HT-29 (cell line): Measurements from ENCODE around the gene BCL6B. TPM values are rescaled to one million over a fixed set of nuclear protein-coding genes. Genes with fewer than 3 reads are reported as not detected.
"Not testable (repeated sequence)": the region's sequence is repeated elsewhere in the genome, so short reads cannot be mapped to it uniquely, and the experiment has no call there.

Experiments
- DNase-seq: peaks from one replicate; pipeline ENCODE4 v3.0.0-alpha.2; 2015; ENCODE audit warnings: low spot score
- total RNA-seq: library from RNA; depleted of rRNA; stranded (reverse); fragments of >200 nt; shearing (Covaris generic); gene quantifications from 2 replicates; pipeline ENCODE4 v1.2.3, GENCODE V29; 2014

Gene BCL6B
- total RNA-seq, 1 experiment from 2014 or later, result not detected

DNA sequence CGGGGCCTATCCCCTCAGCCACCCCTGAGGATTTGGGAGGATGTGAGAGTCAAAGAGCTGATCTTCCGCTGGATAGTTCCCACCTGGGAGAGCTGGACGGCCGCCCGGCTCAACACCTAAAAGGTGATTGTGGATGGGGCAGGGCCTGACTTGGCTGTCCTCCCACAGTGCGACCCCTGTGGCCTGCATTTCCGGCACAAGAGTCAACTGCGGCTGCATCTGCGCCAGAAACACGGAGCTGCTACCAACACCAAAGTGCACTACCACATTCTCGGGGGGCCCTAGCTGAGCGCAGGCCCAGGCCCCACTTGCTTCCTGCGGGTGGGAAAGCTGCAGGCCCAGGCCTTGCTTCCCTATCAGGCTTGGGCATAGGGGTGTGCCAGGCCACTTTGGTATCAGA is 4.5 kb downstream of the BCL6B start:
- no peak for DNase-seq

DNA sequence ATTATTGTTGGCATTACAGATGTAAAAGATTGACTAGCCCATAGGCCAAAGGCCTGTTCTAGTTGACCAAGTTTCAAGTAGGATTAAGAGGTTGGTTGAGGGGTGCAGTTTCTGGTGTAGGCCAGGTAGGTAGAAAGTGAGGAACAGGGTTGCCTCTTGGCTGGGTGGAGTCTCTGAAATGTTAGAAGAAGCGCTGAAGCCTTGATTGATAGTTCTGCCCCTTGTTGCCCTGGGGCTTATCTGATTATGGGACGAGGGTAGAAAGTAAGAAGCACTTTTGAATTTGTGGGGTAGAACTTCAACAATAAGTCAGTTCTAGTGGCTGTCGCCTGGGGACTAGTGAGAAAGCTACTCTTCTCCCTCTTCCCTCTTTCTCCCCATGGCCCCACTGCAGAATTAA is 6.2 kb downstream of the BCL6B start:
- DNase-seq, result no peak

DNA sequence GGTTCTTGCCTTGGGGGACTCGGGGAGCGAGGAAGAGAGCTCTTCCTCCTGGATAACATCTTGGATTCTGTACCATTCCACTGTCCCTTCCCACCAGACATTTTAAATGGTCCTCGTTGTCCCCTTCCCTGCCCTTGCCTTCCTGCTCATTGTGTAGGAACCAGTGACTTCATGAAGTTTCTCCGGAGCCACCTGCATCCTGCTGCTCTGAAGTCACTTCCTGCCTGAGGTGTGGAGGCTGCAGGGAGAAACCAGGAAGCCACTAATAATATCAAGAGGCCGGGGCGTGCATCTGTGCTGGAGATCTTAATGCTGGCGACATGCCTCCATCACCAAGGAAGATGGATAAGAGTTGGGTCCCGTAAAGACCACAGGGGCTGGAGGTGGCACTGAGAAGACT is 6.8 kb downstream of the BCL6B start:
- no peak for DNase-seq

DNA sequence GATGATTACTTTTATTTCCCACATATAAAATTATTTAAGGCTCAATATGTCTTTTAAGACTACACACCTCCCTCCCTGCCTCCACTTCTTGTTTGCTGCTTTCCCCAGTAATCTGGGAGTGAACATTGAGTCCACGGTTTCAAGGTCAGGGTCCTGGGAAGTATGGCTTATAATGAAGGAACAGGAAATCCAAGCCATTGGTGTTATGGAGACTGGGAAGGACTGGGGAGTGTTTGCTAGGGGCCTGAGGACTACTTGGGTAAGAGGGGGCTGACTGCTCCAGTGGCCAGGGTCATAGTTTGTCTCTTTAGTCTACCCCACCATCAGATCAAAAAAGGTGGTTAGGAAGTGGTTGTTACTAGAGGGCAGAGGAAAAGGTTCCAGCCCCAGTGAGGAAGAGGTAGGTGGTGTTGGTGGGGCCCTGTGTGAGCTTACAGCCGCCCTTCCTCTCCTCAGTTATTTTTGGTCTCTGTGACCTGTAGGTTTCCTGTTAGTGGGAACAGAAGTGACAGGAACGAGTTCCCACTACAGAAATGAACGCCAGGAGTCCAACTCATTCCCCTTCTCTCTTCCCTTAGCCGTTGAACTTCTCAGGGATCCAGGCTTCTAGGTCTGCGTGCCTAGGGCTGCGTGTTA is 12.2 kb downstream of the BCL6B start:
- no peak for DNase-seq

DNA sequence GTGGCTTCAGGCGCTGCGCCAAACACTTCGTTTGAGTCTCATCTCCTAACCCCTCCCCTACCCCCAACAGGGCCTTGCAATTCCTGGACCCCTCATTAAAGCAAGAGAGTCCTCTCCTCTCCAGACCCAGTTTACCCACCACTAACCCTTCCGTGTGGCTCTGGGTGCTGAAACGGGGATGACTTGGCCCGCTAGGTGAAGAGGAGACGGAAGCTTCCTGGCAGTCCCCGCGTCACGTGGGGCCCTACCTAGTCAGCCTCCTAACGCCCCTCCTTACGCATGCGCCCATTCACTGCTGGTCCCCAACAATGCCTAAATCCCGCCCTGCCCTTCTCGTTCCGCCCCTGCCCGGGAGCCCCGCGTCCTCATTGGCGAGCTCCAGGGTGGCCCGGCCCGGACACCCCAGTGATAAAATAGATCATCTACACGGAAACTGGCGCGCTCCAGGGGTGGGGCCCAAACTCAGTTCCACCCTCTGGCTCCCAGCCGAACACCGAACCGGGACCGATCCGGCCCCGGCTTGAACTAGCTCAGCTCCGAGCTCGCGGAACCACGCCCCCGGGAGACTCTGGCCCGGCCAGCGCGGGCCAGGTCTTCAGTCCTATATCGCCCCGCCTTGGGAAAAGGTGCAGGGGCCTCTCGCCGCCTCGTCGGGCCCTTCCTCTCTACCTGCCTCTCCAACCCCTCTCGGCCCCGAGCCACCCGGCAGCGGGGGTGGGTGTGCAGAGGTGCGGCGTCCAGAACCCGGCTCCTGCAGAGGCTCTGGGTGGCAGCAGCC is 12.9 kb downstream of the BCL6B start, which contains the start of gene SLC16A13:
TSS of gene SLC16A13 (plus strand) at position 425 of the 778 bp plus-strand sequence. CDS start 368 bp downstream, outside the sequence.
- peak; percentile 89 for DNase-seq

DNA sequence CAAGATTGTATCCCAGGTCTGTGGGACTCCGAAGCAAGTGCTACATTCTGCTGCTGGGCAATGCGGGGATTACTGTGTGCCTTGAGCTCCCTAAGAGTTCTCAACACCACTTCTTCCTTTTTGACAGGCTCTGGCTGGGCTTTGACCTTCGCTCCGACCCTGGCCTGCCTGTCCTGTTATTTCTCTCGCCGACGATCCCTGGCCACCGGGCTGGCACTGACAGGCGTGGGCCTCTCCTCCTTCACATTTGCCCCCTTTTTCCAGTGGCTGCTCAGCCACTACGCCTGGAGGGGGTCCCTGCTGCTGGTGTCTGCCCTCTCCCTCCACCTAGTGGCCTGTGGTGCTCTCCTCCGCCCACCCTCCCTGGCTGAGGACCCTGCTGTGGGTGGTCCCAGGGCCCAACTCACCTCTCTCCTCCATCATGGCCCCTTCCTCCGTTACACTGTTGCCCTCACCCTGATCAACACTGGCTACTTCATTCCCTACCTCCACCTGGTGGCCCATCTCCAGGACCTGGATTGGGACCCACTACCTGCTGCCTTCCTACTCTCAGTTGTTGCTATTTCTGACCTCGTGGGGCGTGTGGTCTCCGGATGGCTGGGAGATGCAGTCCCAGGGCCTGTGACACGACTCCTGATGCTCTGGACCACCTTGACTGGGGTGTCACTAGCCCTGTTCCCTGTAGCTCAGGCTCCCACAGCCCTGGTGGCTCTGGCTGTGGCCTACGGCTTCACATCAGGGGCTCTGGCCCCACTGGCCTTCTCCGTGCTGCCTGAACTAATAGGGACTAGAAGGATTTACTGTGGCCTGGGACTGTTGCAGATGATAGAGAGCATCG is 15.4 kb downstream of the BCL6B start:
- DNase-seq, result no peak

DNA sequence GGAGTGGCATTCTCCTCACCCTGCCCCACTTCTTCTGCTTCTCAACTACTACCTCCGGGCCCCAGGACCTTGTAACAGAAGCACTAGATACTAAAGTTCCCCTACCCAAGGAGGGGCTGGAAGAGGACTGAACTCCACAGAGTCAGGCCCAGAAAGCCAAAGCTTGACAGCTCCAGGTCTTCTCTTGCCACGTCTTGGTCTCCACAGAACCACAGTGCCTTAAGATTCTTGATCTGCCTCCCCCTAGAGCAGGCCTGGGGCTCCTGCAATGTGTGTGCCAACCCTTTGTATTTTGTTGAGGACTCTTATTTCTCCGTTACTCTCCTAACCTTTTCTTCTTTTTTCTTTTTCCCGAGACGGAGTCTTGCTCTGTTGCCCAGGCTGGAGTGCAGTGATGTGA is 17.0 kb downstream of the BCL6B start:
- no peak for DNase-seq

DNA sequence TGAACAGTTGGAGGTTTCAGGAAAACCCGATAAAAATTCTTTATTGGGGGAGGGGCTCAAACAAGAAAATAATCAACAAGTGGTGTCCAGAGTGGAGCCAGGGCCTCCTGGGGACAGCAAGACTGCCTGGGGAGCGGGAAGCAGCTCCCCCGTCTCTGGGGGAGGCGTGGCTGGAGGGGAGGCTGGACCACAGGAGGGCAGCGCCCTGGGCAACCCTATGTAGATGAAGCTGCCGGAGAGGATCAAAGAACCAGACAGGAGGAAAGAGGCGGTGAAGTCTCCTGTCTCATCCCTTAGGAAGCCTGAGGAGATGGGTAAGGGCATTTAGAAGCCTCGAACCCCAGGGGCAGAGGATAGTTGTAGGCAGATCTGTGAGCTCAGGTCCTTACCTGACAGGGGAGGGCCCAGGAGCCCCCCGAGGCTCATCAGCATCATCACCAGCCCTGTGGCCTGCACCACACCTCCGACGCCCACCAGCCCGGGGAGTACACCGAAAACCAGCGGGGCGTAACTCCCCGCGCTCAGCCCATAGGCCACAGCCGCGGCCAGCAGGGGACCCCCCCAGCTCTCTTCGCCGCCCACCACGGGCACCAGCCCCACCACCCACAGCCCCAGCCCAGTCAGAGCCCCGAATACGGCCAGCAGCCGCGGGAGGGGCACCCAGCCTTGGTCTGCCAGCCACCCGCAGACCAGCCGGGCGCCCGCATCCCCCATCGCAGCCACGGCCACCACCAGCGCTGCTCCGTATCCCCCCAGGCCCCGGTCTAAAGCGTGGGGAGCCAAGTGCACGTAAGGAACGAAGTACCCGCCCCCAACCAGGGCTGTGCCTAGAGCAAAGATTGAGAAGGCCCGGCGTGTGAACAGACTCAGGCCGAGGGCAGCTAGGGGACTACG is 19.0 kb downstream of the BCL6B start:
- DNase-seq, result no peak

DNA sequence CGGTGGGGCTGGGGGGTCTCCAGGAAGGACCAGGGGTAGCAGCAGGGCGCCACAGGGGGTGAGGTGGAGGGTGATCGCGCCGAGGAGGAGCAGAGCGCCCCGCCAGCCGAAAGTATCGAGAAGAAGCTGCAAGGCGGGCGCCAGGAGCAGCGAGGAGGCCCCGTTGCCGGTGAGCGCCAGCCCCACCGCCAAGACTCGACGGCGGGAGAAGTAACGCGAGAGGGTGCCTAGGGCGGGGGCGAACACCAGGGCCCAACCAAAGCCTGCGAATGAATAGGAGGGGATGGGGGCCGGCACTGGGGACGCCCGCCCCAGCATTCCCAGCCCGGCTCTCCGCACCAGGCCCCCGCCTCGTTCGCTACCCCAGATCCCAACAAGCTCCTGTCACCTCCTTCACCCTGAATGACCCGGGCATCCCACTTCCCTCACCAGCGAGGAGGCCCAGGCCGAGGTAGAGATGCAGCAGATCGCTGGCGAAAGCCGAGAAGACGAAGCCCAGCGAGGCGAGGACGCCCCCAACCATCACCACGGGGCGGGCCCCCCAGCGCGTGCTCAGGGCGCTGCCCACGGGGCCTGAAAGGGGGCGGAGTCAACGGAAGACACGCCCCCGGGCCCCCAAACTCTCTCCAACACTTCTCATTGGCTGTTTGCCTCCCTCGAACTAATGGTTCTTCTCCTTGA is 19.8 kb downstream of the BCL6B start:
- no peak for DNase-seq

DNA sequence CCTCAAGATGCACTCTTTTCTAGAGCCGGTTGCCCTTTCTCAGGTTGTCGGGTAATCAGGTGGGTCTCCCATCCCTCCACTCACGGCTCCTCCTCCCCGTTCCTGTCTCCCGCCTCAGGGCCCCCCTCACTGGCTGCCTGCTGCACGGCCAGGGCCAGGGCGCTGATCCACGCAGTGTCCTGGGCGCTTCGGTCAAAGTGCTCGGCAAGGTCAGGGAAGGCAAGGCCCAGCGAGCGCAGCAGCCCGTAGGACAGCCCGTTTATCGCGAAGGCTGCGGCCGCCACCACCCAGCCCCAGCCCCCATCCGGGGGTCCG is 20.3 kb downstream of the BCL6B start:
- no peak for DNase-seq

DNA sequence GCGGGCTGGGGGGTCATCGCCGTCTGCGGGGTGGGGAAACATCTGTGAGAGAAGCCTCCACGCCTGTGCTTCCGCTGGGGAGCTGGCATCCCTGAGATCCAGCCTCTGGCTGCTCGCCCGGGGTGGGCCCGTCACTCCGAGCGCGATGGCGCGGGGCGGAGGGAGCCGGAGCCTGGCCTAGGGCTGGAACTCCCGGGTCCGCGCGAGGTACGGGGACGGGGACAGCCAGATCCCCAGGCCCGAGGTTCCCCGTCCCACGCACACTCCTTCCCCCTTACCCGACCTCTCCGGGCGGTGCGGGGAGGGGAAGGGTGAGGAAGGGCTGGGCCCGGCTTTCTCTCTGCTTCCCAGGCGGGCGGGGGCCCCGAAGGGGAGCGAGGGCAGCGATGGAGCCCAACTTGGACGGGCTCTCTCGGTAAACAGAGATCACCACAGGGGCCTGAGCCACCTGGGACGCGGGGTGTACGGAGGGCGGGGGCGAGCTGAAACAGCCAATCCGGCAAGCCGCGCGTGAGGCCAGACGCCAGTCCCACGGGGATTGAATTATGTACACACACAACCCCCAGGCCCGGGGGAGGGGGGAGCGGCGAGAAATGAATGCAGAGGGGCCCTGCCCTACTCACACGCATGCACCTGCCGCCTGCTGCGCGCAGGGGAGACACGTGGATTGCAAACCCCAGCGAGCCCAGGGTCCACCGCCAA is 20.8 kb downstream of the BCL6B start, which contains the start of gene SLC16A11:
TSS of gene SLC16A11 (minus strand) at position 596 of the 702 bp plus-strand sequence. CDS start at position 17, 579 bp downstream.
- no peak for DNase-seq

DNA sequence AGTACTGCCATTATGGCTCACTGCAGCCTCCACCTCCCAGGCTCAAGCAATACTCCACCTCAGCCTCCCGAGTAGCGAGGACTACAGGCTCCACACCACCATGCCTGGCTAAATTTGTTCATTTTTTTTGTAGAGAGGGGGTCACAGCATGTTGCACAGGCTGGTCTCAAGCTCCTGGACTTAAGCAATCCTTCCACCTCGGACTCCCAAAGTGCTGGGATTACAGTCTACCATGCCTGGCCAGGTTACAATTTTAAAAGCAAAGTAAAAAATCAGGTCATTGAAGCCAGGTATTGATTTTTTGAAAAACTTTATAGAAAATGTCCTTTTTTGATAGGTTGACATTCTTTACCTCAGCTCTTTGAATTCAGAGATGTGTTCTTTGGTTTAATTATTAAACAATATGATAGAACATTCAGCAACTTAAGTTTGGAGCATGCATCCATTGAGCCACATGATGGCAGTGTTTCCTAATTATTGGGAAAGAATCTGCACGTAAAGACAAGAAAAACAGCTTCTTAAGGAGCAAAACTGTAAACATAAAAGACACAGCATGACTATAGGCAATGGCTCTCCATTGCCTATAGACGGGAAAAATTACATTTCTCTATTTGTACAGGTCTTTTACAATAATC is 22.8 kb downstream of the BCL6B start:
- DNase-seq, result peak; percentile 76

DNA sequence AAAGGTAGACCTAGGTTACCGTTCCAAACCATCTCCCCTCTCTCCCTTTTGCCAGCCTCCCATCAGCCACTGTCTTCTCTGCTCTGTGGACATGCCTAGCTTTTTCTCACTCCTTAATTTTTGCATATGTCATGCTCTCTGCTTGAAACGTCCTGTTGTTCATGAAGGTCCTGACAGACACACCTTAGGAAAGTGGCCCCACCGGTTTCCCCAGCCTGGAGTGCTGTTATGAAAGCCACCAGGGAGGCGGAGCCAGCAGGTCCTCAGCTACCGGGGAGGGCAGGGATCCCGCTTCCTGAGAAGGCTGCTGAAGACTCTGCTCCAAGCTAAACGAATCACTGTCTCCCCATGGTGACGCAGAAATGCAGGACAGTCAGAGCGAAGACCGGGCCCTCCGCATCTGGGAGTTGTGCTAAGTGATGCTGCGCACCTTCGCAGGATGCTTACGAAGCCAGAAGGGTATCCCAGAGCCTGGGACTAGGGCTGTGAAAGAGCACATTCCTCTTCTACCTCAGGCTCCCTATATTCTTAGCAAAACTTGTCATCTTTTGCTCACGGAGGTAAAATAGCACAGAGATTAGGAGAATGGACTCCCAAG is 23.4 kb downstream of the BCL6B start:
- peak; percentile 89 for DNase-seq

DNA sequence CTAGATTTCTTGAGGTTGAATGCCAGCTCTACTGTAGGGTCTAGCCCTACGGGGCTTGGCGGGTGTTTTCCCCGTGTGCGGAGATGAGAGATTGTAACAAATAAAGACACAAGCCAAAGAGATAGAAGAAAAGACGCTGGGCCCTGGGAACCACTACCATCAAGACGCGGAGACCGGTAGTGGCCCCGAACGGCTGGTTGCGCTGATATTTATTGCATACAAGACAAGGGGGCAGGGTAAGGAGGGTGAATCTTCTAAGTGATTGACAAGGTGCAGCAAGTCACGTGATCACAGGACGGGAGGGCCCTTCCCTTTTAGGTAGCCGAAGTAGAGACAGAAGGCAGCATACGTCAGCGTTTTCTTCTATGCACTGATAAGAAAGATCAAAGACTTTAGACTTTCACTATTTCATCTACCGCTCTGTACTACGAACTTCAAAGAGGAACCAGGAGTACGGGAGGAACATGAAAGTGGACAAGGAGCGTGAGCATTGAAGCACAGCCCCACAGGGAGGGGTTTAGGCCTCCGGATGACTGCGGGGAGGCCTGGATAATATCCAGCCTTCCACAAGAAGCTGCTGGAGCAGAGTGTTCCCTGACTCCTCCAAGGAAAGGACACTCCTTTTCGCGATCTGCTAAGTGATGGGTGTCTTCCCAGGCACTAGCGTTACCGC is 24.0 kb downstream of the BCL6B start:
- DNase-seq, result peak; percentile 3

DNA sequence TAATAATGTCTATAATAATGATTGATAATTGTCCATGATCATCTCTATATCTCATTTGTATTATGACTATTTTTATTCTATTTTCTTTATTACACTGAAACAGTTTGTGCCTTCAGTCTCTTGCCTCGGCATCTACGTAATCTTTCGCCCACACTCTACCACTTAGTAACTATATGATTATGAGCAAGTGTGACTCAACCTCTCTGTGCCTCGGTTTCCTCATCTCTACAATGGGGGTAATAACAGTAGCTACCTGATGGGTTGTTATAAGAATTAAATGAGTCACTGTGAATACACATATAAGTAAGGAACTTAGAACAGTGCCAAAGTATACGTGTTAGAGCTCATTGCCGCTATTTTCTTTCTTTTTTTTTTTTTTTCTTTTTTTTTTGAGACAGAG is 24.7 kb downstream of the BCL6B start:
- DNase-seq, result no peak

DNA sequence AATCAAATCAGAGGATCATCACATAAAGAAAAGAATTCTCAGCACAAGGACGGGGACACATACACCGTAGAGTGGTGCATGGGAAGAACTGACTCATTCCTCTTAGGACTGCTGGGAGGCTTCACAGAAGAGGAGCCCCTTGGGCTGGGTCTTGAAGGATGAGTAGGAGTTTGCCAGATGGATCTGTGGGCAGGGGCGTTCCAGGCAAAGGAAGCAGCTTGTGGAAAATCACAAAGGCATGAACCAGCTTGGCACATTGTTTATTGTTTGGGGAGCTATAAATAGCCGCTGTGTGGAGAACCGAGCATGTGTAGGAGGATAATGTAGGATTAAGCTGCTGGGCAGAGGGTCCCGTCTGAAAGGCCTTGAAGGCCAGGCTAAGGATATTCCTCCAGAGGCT is 26.1 kb downstream of the BCL6B start:
- no peak for DNase-seq

DNA sequence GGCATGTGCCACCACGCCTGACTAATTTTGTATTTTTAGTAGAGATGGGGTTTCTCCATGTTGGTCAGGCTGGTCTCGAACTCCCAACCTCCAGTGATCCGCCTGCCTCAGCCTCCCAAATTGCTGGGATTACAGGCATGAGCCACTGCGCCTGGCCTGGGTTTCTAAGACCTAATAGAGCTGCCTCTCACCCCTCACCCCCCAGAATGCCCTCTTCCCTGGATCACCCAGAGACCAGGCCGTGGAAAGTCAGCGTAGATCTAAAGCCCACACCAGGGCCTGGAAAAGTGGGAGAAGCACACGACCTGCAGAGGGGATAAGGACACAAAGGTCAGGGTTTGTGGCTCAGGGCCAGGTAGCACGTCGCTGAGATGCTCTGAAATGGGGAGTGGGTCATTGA is 27.7 kb downstream of the BCL6B start:
- DNase-seq, result not testable (repeated sequence)

DNA sequence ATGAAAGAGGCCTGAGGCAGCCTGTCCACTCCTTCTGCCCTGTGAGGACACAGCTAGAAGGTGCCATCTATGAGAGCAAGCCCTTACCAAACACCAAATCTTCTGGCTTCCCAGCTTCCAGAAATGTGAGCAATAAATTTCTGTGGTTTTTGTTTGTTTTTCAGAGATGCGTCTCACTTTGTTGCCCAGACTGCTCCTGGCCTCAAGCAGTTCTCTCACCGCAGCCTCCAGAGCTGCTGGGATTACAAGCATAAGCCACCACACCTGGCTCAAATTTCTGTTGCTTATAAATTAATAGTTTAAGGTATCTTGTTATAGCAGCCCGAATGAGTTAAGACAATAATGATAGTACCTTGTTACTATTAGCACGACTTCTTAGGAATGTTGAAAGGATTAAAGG is 33.5 kb downstream of the BCL6B start:
- no peak for DNase-seq
